Stimulated activated CD8-positive, alpha-beta memory T cell treated with anti-CD3 and anti-CD28 coated beads, Interleukin-2, amount 100 ng/mL, for 48 hours (primary cell): ENCODE measurements around the gene MCAM.

Experiments
- DNase-seq, 2 donors: peaks; one replicate each; pipeline ENCODE4 v3.0.0-alpha.2; 2020; ENCODE audit warnings: low read depth in 2 of 2

MCAM gene

GRCh38 chr11:119330237-119330636 is 13.3 kb upstream of the MCAM start:
- DNase-seq: no peak

DNA sequence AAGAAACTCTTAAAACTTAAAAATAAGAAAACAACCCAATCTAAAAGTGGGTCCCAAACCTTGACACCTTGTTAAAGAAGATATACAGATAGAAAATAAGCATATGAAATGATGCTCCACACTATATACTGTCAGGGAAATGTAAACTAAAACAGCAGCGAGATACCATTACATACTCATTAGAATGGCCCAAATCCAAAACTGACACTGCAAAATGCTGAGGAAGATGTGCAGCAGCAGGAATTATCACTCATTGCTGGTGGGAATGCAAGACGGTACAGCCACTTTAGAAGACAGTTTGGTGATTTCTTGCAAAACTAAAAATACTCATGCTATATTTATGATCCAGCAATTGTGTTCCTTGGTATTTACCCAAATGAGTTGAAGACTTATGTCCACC is 12.4 kb upstream of the MCAM start:
- DNase-seq: no peak

DNA sequence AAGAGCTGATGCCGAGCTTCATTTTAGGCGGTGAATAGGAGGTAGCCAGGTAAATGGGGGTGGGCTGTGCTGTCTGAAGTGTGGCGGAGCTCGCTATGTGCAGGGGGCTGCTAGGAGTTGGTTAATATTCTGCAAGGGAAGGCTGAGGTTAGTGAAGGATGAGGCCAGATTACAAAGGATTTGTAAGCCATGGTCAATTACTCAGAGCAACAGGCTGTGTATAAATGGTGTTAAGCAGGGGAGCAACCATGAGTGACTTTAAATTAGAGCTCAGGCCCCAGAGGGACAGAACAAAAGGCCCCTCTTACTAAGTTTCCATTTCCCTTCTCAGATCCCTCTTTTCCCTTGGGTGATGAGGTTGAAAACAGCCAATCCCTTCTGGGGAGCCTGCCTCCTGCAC is 7.3 kb upstream of the MCAM start:
- DNase-seq: no peak

DNA sequence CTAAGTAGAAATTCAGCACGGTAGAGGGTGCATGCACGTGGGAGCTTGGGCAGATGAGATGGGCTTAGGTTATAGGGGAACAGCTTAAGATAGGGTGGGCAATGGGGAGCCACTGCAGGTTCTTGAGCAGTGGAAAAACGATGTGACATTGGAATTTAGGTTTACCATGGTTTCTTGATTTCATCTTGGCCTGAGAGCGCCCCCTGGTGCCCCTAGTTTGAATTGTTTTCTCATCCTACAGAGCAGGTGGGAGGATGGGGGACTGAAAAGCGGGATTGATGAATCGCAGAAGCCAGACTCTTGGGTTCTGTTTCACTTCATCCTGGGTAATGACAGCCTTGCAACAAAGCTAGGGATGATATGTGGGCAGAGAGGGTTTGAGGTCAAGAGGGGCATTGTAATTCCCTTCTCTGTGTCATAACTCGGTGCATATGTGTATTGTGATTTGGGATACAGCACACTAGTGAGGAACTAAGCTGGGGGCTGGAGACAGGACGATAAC is 6.7 kb upstream of the MCAM start:
- peak; percentile 65 to 72 for DNase-seq

- DNase-seq: no peak
Measured at GRCh38 chr11:119322921-119323531, 6.1 kb upstream of the MCAM start.

- DNase-seq: no peak
Measured at GRCh38 chr11:119322360-119322739, 5.4 kb upstream of the MCAM start.

GRCh38 chr11:119320776-119321524 is 4.0 kb upstream of the MCAM start:
- DNase-seq: peak; percentile 40 to 41

DNA sequence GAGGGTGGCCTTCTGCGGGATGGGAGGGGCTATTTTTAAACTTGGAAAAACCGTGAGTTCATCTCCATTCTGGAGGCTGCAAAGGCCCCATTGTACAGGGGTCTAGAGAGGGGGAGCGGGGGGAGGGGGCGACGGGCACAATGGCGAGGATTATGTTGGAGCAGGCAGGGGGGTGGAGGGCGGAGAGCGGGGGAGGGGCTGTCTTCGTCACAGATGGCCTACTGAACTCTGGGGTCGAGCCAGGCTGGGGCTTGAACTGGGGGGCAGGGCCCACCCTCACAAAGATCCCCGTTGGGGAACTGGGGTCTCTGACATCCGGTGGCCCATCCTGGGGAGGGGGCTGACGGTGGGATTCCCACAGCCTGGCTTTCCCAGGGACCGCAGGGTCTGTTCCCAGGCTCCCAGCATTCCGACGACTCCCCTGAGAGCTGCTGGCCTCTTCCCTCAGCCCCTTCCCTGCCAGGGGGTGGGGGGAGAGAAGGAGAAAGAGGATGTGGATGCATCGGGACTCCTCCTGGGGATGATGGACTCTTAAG is 3.4 kb upstream of the MCAM start:
- no peak for DNase-seq

- DNase-seq: no peak
Measured at GRCh38 chr11:119319700-119320239, 2.8 kb upstream of the MCAM start.

DNA sequence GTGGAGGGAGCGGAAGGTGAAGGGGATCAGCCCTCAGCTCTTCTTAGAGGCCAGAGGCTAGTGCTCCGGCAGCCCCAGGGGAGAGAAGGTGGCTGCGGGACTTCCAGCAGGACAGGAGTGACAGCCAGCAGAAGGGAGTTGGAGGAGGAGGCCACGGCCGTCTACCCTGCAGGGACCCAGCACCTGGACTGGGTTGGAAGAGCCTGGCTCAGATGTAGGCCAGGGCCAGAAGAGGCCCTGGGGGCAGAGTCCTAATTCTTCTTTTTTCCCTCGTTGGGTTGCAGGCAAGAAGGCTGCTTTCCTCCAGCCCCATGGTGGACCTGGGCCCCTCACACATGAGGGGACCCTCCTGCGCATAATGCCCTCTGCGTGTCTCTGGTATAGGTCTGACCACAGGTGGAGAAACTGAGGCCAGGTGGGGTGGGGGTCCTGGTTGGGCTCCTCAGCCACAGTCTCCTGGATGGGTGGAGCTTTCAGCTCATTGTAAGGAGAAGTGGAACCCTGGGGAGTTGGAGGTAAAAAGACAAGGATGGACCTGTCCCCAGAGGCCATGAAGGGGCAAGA is 2.3 kb upstream of the MCAM start:
- no peak for DNase-seq

DNA sequence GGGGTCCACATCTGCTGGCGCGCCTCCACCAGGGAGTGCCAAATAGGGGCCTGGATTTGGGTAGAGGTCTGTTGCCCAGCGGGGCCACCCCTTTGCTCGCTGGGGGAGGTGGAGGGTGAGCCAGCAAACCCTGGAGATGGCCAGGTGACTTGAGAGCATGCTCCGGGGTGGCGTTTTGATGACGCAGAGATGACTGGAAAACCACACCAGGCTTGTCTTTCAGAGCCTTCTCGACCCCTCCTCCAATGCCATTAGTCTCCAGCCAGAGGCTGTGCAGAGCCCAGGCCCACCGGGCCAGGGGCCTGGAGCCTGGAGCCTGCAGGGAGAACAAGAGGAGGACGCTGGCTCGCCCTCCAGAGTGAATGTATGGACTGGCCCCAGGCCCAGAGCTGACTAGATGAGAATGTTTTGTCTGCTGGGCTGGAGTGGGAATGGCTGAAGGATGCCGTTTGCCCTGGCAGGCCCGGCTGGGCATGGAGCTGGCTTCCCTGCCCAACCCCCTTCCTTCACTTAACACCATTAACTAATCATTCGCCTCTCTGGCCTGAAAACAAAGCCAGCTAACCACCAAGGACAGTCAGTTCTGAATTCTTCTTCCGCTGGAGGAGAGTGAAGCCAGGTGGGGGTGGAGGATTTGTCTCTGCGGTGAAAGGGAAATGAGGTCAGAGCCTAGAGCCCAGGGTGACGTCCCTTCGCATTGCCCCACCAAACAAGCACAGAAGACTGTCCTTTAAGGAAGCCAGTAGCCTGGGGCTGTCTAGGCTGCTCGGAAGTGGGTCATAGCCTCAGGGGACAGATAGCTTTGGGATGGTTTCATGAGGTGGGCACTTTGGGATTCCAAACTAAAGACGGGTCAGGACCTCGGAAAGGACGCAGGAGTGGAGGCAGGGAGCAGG is 1.6 kb upstream of the MCAM start:
- no peak for DNase-seq

GRCh38 chr11:119317592-119318239 is 786 bp upstream of the MCAM start:
- no peak for DNase-seq

DNA sequence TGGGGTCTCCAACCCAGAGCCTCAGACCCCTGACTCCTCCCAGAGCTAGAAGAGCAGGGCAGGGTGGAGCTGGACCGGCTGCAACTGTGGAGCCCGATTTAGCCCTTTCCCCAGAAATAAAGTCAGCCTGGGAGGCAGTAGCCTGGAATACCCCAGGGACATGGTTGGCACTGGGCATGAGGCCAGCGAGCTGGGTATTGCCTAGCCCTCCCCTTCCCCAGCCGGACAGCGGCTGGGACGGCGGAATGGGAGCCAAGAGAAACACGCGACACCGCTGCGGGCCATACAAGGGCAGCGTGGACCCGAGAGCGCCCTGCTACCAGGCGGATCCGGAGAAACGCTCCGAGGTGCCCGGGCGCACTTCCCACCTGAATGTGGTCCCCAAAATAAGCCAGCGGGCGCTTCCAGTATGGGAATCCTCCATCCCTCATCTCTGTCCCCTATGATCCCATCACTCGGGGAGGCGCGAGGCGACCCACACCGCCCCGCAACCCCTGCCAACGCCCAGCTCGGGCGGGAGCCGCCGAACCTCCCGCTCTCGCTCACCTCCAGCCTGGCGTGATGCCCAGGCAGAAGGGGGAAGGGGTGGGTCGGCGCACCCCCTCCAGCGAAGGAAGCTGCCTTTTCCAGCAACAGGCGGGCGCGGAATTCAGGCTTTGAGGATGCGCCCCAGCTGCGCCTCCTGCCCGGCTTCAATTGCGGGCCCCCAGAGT is 758 bp downstream of the MCAM start:
- DNase-seq: no peak

- DNase-seq: no peak
Measured at GRCh38 chr11:119315131-119316015, 1.6 kb downstream of the MCAM start.

DNA sequence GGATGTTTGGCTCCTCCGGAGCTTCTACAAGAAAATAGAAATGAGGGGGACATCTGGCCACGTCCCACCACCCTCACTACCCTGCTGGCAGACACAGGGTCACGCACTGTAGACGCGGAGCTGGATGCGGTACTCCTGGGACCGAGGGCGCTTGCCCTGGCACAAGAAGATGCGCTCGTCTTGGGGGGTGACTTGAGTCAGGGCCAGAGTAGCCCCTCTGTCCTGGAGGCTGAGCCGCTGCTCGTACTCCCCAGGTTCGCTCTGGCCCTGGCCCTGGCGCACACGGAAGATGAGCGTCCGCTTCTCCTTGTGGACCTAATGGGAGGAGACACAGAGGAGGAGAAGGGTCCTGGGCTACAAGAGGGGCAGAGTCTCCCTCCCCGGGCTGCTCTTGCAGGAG is 2.2 kb downstream of the MCAM start:
- DNase-seq: no peak

DNA sequence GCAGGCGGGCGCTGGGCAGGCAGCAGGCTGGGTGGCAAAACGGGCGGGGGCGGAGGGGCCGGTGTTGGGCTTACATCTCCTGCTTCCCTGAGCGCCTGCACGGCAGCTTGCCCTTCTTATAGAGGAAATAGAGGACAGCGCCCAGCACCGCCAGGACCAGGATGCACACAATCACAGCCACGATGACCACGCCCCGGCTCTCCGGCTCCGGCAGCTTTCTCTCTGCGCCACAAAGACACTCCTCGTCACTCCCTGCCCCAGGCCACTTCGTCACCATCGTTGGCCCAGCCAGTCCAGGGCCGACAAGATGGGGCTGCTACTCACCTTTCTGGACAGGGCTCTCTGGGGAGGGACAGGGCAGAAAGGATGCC is 6.3 kb downstream of the MCAM start:
- DNase-seq: no peak

DNA sequence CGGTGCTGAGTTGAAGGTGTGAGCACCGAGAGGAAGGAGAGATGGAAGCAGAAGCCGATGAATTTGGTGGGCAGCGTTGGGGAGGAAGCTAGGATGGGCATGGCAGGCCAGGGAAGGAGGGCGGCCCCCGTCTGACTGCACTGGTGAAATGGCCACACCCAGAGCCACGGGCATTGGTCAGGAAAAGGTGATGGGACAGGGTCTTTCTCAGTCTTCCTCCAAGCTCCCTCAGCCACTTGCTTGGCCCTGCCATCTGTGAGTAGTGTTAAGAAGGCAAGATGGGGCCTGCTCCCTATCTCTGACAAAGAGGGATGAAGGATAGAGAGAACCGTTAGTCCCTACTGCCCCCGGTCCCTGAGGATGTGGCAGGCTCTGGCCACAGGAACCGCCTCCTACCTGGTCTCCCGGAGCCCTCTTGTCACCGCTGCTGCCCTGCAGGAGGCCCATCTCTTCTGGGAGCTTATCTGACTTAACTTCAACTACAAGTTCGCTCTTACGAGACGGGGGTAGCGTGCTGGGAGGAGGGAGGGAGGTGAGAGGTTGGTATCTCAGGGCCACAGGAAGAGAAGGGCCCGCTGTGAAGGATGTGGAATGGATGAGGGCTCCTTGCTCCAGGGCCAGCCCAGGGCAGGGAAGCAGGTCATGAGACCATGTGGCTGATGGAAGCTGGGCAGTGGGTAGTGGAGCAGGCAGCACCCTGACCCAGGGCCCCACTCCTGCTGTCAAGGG is 6.8 kb downstream of the MCAM start:
- no peak for DNase-seq

- no peak for DNase-seq
Measured at GRCh38 chr11:119309411-119309810, 7.5 kb downstream of the MCAM start.

GRCh38 chr11:119307974-119308373 is 9.0 kb downstream of the MCAM start:
- DNase-seq: no peak
